ENCODE measurements around the gene DLGAP3. TPM values are rescaled to one million over a fixed set of nuclear protein-coding genes. Genes with fewer than 3 reads are reported as not detected.
"Not testable (repeated sequence)": the region's sequence is repeated elsewhere in the genome, so short reads cannot be mapped to it uniquely, and the experiment has no call there.

DLGAP3 gene
- total RNA-seq, 2 experiments from 2014 or later: 0.82 to 0.88 TPM

- Mint-ChIP-seq H3K36me3 (no peaks in the 10 kb centered on the region), H3K4me3 (no peak overlapping the region), H3K4me1 (ENCODE audit: low read depth) (no peaks in the 10 kb centered on the region), H3K9me3 (peaks cover 2% of the 10 kb centered on the region), H3K27ac (no peak overlapping the region), H3K27me3 (no peaks in the 10 kb centered on the region)
- CTCF ChIA-PET: no interaction called here
- POLR2A ChIA-PET: no interaction called here
- DNase-seq: no peak
- intact Hi-C loops (cut with micrococcal nuclease): no loop called here
Observed at GRCh38 chr1:34965597-34965996, 36.1 kb upstream of the DLGAP3 start.

- intact Hi-C loops (cut with micrococcal nuclease): no loop called here
- peaks cover 3% of the 10 kb centered on the region for H3K4me1 Mint-ChIP-seq (ENCODE audit: low read depth)
- H3K9me3 Mint-ChIP-seq: peaks cover 5% of the 10 kb centered on the region
- H3K4me3 Mint-ChIP-seq: no peak overlapping the region
- POLR2A ChIA-PET: no interaction called here
- no peak for DNase-seq
- CTCF ChIA-PET: no interaction called here
- no peak overlapping the region for H3K27ac Mint-ChIP-seq
- peaks cover 2% of the 10 kb centered on the region for H3K27me3 Mint-ChIP-seq
- peaks cover 4% of the 10 kb centered on the region for H3K36me3 Mint-ChIP-seq
Observed at GRCh38 chr1:34950428-34950827, 21.0 kb upstream of the DLGAP3 start.

- CTCF ChIA-PET; H3K4me3 Mint-ChIP-seq; DNase-seq; H3K27ac Mint-ChIP-seq; H3K4me1 Mint-ChIP-seq (ENCODE audit: low read depth); H3K9me3 Mint-ChIP-seq; H3K36me3 Mint-ChIP-seq; intact Hi-C loops (cut with micrococcal nuclease); H3K27me3 Mint-ChIP-seq; POLR2A ChIA-PET: not testable (repeated sequence)
Observed at GRCh38 chr1:34948739-34949138, 19.3 kb upstream of the DLGAP3 start.

- H3K36me3 Mint-ChIP-seq; CTCF ChIA-PET; H3K27me3 Mint-ChIP-seq; POLR2A ChIA-PET; intact Hi-C loops (cut with micrococcal nuclease); H3K4me1 Mint-ChIP-seq (ENCODE audit: low read depth); H3K4me3 Mint-ChIP-seq; DNase-seq; H3K9me3 Mint-ChIP-seq; H3K27ac Mint-ChIP-seq: not testable (repeated sequence)
Observed at GRCh38 chr1:34947641-34948314, 18.3 kb upstream of the DLGAP3 start.

DNA sequence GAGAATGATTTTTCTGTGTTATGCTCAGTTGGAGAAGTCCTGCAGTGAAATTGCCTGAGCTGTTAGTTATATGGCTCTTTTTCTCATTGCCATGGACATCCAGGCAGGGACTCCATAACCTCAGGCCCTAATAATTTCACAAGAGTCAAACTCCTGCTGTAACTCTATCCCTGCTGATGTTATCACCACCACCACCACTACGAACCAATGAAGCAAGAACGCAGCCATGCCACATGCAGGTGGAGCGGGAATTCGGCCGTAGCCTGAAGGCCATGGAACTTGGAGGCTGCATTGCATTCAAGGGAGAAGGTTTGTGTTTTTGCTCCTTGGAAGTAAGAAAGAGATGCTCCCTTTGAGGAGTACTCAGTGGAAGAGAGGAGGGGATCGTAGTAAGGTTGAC lies 16.8 kb upstream of the DLGAP3 start:
- Mint-ChIP-seq H3K4me1 (ENCODE audit: low read depth) (no peaks in the 10 kb centered on the region), H3K9me3 (peaks cover 5% of the 10 kb centered on the region), H3K27me3 (peaks cover 5% of the 10 kb centered on the region), H3K27ac (no peak overlapping the region), H3K36me3 (peaks cover 3% of the 10 kb centered on the region), H3K4me3 (no peak overlapping the region)
- CTCF ChIA-PET: no interaction called here
- POLR2A ChIA-PET: no interaction called here
- intact Hi-C loops (cut with micrococcal nuclease): no loop called here
- no peak for DNase-seq

- intact Hi-C loops (cut with micrococcal nuclease); H3K4me1 Mint-ChIP-seq (ENCODE audit: low read depth): not testable (repeated sequence)
Observed at GRCh38 chr1:34941798-34942197, 12.3 kb upstream of the DLGAP3 start.

GRCh38 chr1:34930702-34931071 lies 1.2 kb upstream of the DLGAP3 start:
- no peaks in the 10 kb centered on the region for H3K9me3 Mint-ChIP-seq
- H3K4me1 Mint-ChIP-seq (ENCODE audit: low read depth): peaks cover 7% of the 10 kb centered on the region
- peaks cover 41% of the 10 kb centered on the region for H3K27me3 Mint-ChIP-seq
- intact Hi-C loops (cut with micrococcal nuclease): no loop called here
- ChIA-PET POLR2A (no interaction called here), CTCF (no interaction called here)
- H3K36me3 Mint-ChIP-seq: no peaks in the 10 kb centered on the region
- no peak overlapping the region for H3K4me3 Mint-ChIP-seq
- H3K27ac Mint-ChIP-seq: no peak overlapping the region
- no peak for DNase-seq

More at GRCh38 chr1:34941798-34942197, 12.3 kb upstream of the DLGAP3 start:
- DNase-seq, H3K27ac Mint-ChIP-seq, CTCF ChIA-PET, H3K9me3 Mint-ChIP-seq, POLR2A ChIA-PET, H3K27me3 Mint-ChIP-seq, H3K36me3 Mint-ChIP-seq, H3K4me3 Mint-ChIP-seq: not testable (repeated sequence)

- no peaks in the 10 kb centered on the region for H3K36me3 Mint-ChIP-seq
- H3K27me3 Mint-ChIP-seq: peaks cover 45% of the 10 kb centered on the region
- H3K4me3 Mint-ChIP-seq: no peak overlapping the region
- H3K9me3 Mint-ChIP-seq: no peaks in the 10 kb centered on the region
- H3K4me1 Mint-ChIP-seq (ENCODE audit: low read depth): peaks cover 7% of the 10 kb centered on the region
- CTCF ChIA-PET: interaction anchor here (0.6 kb wide), 1 partner anchor 953 kb away, joined by 3 read pairs; the partner anchor contains the start of gene AGO1
- no peak for DNase-seq
- H3K27ac Mint-ChIP-seq: no peak overlapping the region
- intact Hi-C loops (cut with micrococcal nuclease): no loop called here
- POLR2A ChIA-PET: no interaction called here
Observed at GRCh38 chr1:34929853-34930701, 627 bp upstream of the DLGAP3 start.

GRCh38 chr1:34928699-34929496 lies 552 bp downstream of the DLGAP3 start:
- DNase-seq: peak; percentile 18
- no peaks in the 10 kb centered on the region for H3K36me3 Mint-ChIP-seq
- H3K27ac Mint-ChIP-seq: no peak overlapping the region
- no peaks in the 10 kb centered on the region for H3K9me3 Mint-ChIP-seq
- peaks cover 56% of the 10 kb centered on the region for H3K27me3 Mint-ChIP-seq
- POLR2A ChIA-PET: interaction anchor here (0.6 kb wide), 1 partner anchor 1608 kb away, joined by 3 read pairs; the partner anchor contains the start of gene A3GALT2
- CTCF ChIA-PET: interaction anchor here (1.1 kb wide), 1 partner anchor 62 kb away, joined by 3 read pairs; no protein-coding TSS in a partner anchor
- H3K4me1 Mint-ChIP-seq (ENCODE audit: low read depth): peaks cover 7% of the 10 kb centered on the region
- peak overlapping the region; percentile 70 for H3K4me3 Mint-ChIP-seq
- intact Hi-C loops (cut with micrococcal nuclease): no loop called here

DNA sequence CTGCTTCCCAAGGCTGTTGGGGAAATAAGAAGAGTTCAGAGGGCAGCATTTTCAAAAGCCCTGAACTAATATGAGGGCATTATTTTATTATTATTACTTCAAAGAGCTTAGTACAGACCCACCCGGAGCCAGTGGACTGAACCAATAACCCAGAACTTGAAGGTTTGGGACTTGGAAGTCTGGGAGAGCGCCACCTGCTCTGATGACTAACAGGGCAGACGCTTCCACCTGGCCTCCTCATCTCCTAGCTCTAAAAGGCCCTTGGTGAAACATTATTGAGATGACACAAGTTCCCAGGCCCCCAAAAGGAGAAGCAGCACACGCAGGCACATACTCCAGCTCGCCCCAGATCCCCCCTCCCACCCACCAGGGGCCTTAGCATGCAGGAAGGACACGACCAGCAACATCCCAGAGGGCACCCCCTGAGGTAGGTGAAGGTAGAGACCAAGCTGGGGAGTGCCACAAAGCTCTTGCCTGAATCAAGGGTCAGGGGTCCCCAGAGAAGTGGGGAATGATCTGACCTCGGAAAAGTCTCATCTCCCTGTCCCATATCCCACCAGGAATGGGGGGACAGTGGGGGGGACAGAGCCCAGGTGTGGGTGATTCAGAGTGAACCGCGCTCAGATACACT lies 1.3 kb downstream of the DLGAP3 start:
- H3K36me3 Mint-ChIP-seq: no peaks in the 10 kb centered on the region
- peaks cover 61% of the 10 kb centered on the region for H3K27me3 Mint-ChIP-seq
- H3K27ac Mint-ChIP-seq: no peak overlapping the region
- intact Hi-C loops (cut with micrococcal nuclease): no loop called here
- no peak for DNase-seq
- H3K9me3 Mint-ChIP-seq: no peaks in the 10 kb centered on the region
- H3K4me3 Mint-ChIP-seq: peak overlapping the region; percentile 70
- H3K4me1 Mint-ChIP-seq (ENCODE audit: low read depth): peaks cover 7% of the 10 kb centered on the region
- ChIA-PET POLR2A (no interaction called here), CTCF (interaction anchor here (1.0 to 1.1 kb wide), 2 partner anchors 57 to 61 kb away, joined by 3 read pairs; partner anchors contain the start of gene TMEM35B)

DNA sequence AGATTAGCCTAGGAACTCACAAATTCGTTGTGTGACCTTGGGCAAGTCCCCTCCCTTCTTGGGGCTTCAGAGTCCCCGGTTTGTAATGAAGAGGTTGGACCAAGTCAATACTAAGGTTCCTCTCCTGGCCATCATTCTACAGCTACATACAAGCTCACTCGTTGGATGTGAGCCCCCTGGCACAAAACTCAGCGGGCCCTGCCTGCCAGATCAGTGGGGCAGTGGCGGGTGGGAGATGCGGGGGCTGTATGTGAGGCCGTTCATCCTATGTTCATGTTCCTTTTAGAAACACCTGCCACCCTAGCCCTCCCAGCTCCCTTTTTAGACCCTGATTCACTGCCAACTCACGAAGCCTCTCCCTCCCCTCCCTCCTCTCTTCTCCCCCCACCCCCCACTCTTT lies 2.1 kb downstream of the DLGAP3 start:
- POLR2A ChIA-PET: no interaction called here
- no peak overlapping the region for H3K27ac Mint-ChIP-seq
- no peak for DNase-seq
- peaks cover 69% of the 10 kb centered on the region for H3K27me3 Mint-ChIP-seq
- H3K36me3 Mint-ChIP-seq: no peaks in the 10 kb centered on the region
- H3K9me3 Mint-ChIP-seq: no peaks in the 10 kb centered on the region
- intact Hi-C loops (cut with micrococcal nuclease): no loop called here
- peaks cover 7% of the 10 kb centered on the region for H3K4me1 Mint-ChIP-seq (ENCODE audit: low read depth)
- CTCF ChIA-PET: interaction anchor here (1.0 kb wide), 1 partner anchor 58 kb away, joined by 3 read pairs; the partner anchor contains the start of gene TMEM35B
- no peak overlapping the region for H3K4me3 Mint-ChIP-seq

DNA sequence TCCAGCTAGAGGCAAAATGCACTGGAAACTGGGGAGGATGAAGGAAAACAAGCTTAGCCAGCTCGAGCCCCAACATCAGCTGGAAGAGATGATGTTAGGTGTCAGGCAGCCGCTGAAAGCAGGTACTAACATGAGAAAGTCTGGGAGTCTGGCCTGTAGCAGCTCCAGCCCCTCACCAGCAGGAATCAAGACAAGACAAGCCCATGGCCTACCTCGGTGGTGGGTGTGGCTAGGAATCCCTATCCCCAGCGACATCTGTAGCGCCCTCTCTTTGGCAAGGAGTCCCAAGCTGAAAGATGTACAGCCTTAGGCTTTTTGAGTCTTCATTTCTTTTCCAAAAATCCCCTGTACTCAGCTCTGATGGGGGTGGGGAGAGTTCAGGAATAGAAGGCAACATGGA lies 2.6 kb downstream of the DLGAP3 start:
- DNase-seq: no peak
- ChIA-PET CTCF (interaction anchor here (1.0 kb wide), 2 partner anchors 58 to 60 kb away, joined by 3 to 5 read pairs; partner anchors contain the start of gene TMEM35B), POLR2A (no interaction called here)
- Mint-ChIP-seq H3K27me3 (peaks cover 72% of the 10 kb centered on the region), H3K4me3 (no peak overlapping the region), H3K36me3 (no peaks in the 10 kb centered on the region), H3K4me1 (ENCODE audit: low read depth) (peaks cover 7% of the 10 kb centered on the region), H3K9me3 (no peaks in the 10 kb centered on the region), H3K27ac (no peak overlapping the region)
- intact Hi-C loops (cut with micrococcal nuclease): no loop called here

Measured in activated CD4-positive, alpha-beta memory T cell treated with anti-CD3 and anti-CD28 coated beads for 36 hours (primary cell).